ENCODE results near the gene LGALS14.

GRCh38 chr19:39737891-39738290 lies 33.6 kb downstream of the LGALS14 start, which contains the start of gene CLC:
- TF ChIP-seq POU6F1 (CRISPR knock-in tag; IDR thresholded peaks at IDR 0.05; ENCODE audit: borderline replicate concordance, low read depth), result no peak
- TF ChIP-seq, protein P1, sequence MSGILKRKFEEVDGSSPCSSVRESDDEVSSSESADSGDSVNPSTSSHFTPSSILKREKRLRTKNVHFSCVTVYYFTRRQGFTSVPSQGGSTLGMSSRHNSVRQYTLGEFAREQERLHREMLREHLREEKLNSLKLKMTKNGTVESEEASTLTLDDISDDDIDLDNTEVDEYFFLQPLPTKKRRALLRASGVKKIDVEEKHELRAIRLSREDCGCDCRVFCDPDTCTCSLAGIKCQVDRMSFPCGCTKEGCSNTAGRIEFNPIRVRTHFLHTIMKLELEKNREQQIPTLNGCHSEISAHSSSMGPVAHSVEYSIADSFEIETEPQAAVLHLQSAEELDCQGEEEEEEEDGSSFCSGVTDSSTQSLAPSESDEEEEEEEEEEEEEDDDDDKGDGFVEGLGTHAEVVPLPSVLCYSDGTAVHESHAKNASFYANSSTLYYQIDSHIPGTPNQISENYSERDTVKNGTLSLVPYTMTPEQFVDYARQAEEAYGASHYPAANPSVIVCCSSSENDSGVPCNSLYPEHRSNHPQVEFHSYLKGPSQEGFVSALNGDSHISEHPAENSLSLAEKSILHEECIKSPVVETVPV (CRISPR knock-in tag; IDR thresholded peaks at IDR 0.05), result no peak
- no peak for TF ChIP-seq ARNTL (CRISPR knock-in tag; IDR thresholded peaks at IDR 0.05; ENCODE audit: borderline replicate concordance, low read depth)
- no peak for TF ChIP-seq SNAI2 (CRISPR knock-in tag; IDR thresholded peaks at IDR 0.05)
- TF ChIP-seq RARB (CRISPR knock-in tag; IDR thresholded peaks at IDR 0.05), result no peak
- TF ChIP-seq TCF4 (CRISPR knock-in tag; IDR thresholded peaks at IDR 0.05; ENCODE audit: borderline replicate concordance), result no peak
- no peak for TF ChIP-seq BACH2 (CRISPR knock-in tag; IDR thresholded peaks at IDR 0.05; ENCODE audit: borderline replicate concordance)
- TF ChIP-seq GLIS3 (CRISPR knock-in tag; IDR thresholded peaks at IDR 0.05), result no peak
- no peak for TF ChIP-seq PATZ1 (CRISPR knock-in tag; IDR thresholded peaks at IDR 0.05; ENCODE audit: borderline replicate concordance)
- no peak for TF ChIP-seq ZFP30 (CRISPR knock-in tag; IDR thresholded peaks at IDR 0.05)
- no peak for TF ChIP-seq ZNF70 (CRISPR knock-in tag; IDR thresholded peaks at IDR 0.05)
